ENCODE measurements around the gene AP2B1.

AP2B1 gene

DNA sequence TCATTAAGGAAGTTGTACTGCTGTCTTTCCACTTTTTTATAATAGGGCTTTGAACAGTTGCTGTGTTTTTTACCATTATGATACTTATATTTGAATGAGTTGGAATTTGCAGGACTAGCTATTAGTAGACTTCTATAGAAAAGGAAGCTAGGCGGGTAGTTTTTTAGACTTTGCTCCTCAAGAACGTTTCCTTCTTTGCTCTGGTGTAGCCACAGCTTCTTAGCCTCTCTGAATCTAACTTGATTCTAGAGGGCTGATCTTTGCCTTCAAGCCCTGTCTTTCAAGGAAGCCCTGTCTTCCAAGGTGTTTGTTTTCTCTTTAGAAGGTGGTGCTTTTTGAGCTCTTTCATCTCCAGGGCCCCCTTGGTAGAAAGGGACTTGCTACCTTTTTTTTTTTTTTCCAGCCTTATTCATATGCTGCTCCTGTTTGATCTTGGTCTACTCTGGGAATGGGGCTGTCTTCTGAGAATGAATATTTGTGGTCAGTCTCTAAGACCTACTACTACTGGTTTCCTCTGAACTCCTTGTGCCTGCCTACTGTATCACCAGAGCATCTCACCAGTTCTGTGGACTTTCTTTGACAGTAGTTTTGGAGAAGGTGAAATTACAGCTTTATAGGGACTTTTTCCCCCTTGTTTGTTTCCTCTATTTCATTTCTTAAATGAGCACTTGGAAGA lies 92.0 kb downstream of the AP2B1 start:
- Mint-ChIP-seq H3K36me3 (ENCODE audit: low read depth) (peaks cover 80% of the 10 kb centered on the region), H3K4me1 (no peaks in the 10 kb centered on the region), H3K27ac (peak overlapping the region; percentile 53), H3K27me3 (ENCODE audit: low read depth, poor library complexity) (peaks cover 4% of the 10 kb centered on the region), H3K9me3 (peaks cover 5% of the 10 kb centered on the region), H3K4me3 (no peak overlapping the region)
- TF ChIP-seq, protein P1, sequence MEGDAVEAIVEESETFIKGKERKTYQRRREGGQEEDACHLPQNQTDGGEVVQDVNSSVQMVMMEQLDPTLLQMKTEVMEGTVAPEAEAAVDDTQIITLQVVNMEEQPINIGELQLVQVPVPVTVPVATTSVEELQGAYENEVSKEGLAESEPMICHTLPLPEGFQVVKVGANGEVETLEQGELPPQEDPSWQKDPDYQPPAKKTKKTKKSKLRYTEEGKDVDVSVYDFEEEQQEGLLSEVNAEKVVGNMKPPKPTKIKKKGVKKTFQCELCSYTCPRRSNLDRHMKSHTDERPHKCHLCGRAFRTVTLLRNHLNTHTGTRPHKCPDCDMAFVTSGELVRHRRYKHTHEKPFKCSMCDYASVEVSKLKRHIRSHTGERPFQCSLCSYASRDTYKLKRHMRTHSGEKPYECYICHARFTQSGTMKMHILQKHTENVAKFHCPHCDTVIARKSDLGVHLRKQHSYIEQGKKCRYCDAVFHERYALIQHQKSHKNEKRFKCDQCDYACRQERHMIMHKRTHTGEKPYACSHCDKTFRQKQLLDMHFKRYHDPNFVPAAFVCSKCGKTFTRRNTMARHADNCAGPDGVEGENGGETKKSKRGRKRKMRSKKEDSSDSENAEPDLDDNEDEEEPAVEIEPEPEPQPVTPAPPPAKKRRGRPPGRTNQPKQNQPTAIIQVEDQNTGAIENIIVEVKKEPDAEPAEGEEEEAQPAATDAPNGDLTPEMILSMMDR (IDR thresholded peaks at IDR 0.05) = no peak
- no peak for DNase-seq

DNA sequence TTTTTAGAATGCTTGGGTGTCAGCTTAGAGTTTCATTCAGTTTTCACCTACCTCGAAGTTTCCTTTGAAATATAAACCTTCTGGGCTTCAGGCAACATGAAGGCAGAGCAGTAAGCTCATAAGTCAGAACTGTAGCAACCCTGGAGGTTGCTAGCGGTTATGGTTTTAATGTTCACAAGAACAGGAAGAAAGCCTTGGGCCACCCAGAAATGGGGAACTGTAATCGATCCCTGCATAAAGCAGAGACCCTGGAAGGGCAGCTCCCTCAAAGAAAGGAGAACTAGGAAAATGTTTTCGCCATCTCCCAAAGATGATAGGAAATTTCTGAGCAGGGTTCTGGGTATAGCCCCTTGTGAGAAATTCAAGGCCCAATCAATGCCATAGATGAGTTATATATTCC lies 96.5 kb downstream of the AP2B1 start:
- no peaks in the 10 kb centered on the region for H3K9me3 Mint-ChIP-seq
- peaks cover 4% of the 10 kb centered on the region for H3K27me3 Mint-ChIP-seq (ENCODE audit: low read depth, poor library complexity)
- H3K4me3 Mint-ChIP-seq = no peak overlapping the region
- peaks cover 77% of the 10 kb centered on the region for H3K36me3 Mint-ChIP-seq (ENCODE audit: low read depth)
- H3K4me1 Mint-ChIP-seq = peaks cover 4% of the 10 kb centered on the region
- no peak for DNase-seq
- peak overlapping the region; percentile 18 for H3K27ac Mint-ChIP-seq
- TF ChIP-seq, protein P1 (IDR thresholded peaks at IDR 0.05) = no peak

DNA sequence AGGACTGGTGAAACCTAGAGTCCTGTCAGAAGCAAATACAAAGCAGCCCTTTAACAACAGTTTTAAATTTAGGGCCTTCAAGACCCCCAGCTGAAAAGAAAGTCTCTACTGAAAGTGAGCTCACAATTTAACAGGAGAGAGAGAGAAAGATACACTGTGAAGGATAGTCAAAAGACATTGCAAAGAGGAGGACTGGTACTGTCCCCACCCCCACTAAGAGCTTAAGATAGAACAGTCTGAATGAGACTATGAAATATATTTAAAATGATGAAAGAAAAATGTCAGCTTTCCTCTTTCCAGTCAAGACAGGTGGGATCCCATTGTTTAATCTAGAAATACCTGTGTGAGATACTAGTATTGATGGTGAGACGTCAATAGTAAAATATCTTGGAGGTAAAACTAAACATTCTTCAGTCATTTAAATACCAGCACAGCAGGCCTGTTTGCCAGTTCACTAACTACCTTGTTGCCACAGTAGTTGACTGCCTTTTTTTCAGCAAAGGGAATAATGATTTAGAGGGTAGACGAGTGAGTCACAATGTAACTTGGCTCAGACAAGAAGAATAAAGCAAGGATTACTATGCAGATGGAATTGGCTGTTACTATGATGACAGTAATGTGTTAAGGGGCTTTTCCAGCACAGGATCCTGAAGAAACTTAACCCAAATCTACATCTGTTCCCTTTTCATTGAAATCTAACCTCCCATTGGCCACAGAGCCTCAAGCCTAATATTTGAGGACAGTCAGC lies 97.1 kb downstream of the AP2B1 start:
- Mint-ChIP-seq H3K9me3 (no peaks in the 10 kb centered on the region), H3K4me3 (no peak overlapping the region), H3K27ac (peak overlapping the region; percentile 18), H3K27me3 (ENCODE audit: low read depth, poor library complexity) (no peaks in the 10 kb centered on the region), H3K36me3 (ENCODE audit: low read depth) (peaks cover 77% of the 10 kb centered on the region), H3K4me1 (peaks cover 5% of the 10 kb centered on the region)
- no peak for DNase-seq
- TF ChIP-seq, protein P1 (IDR thresholded peaks at IDR 0.05) = no peak

DNA sequence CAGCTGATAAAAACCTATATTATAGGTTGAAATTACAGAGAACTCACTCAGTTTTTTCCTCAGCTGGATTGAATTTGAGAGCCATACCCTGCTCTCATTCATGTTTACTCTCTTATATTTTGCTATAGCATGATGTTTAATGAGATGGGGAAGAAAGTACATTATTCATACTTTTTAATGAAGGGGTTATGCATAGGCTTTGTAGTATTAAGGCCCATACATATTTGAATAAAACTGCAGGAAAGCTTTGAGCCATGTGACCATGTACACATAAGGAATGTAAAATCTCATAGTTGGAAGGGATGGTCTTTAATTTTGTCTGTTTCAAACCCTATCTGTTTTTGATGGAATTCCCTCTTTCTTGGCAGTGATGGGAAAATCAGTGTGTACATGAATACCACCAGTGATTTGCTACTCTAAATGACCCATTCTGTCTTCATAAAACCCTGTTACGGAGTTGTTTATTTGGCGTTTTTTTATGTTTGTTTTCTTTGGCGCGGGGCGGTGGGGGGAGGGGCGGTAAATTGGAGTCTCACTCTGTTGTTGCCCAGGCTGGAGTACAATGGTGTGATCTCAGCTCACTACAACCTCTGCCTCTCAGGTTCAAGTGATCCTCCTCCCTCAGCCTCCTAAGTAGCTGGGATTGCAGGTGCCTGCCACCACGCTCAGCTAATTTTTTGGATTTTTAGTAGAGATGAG lies 105.5 kb downstream of the AP2B1 start:
- peaks cover 17% of the 10 kb centered on the region for H3K4me1 Mint-ChIP-seq
- no peak overlapping the region for H3K4me3 Mint-ChIP-seq
- TF ChIP-seq, protein P1 (IDR thresholded peaks at IDR 0.05) = no peak
- peak overlapping the region; percentile 56 for H3K27ac Mint-ChIP-seq
- no peaks in the 10 kb centered on the region for H3K27me3 Mint-ChIP-seq (ENCODE audit: low read depth, poor library complexity)
- no peak for DNase-seq
- peaks cover 84% of the 10 kb centered on the region for H3K36me3 Mint-ChIP-seq (ENCODE audit: low read depth)
- peaks cover 6% of the 10 kb centered on the region for H3K9me3 Mint-ChIP-seq

DNA sequence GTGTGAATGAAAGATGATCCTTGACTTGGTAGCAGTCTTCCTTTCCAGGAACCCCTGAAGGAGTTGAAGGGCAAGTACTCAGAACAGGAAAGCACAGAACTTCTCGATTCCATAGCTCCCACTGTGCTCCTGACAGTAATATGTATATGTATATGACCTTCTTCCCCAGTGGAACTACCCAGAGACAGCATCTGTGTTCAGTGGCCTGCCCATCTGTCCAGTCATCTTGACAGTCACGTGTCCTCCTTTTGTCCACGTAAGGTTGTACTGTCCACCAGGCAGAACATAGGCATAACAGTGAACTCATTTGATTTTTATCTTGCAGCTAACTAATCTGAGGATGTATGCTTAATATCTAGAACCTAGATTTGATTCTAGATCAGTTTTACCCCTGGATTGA lies 106.5 kb downstream of the AP2B1 start:
- Mint-ChIP-seq H3K4me1 (peaks cover 13% of the 10 kb centered on the region), H3K27me3 (ENCODE audit: low read depth, poor library complexity) (no peaks in the 10 kb centered on the region), H3K27ac (no peak overlapping the region), H3K4me3 (no peak overlapping the region), H3K9me3 (peaks cover 6% of the 10 kb centered on the region), H3K36me3 (ENCODE audit: low read depth) (peaks cover 74% of the 10 kb centered on the region)
- TF ChIP-seq, protein P1 (IDR thresholded peaks at IDR 0.05) = no peak
- no peak for DNase-seq

Data from nephron progenitor cell (in vitro differentiated cells).